K562 (cell line): Measurements from ENCODE around the gene GNAT1. TPM values are rescaled to one million over a fixed set of nuclear protein-coding genes. Genes with fewer than 3 reads are reported as not detected.

Experiments
- ATAC-seq: fragments of 200-7000 bp; cut with Tn5 transposase; 3 replicates; pipeline ENCODE4 v1.9.1; 2020; ENCODE audit warnings: moderate library complexity
- BruUV-seq: library from RNA; stranded (reverse); fragments of 400-500 nt; replicated peaks from 2 replicates; lab custom pipeline; 2021; lab: Mats Ljungman, UMichigan
- CTCF ChIA-PET: fragments of 300-600 bp; formaldehyde crosslinking; extraction: SDS; loops from one replicate; lab custom pipeline; 2021; ENCODE audit warnings: low intra/inter-chr PET ratio; lab: Yijun Ruan, JAX
- POLR2A ChIA-PET: fragments of 300-600, 350-650 bp; sonication (Branson Sonifier 250); formaldehyde crosslinking; extraction: SDS; loops from one replicate; lab custom pipeline; 2021; ENCODE audit warnings: antibody characterized with exemption, inconsistent platforms; lab: Yijun Ruan, JAX
- DNase-seq, 4 experiments: peaks; one replicate each; pipeline versions ENCODE4 v3.0.0 to v3.0.0-alpha.2; 2011 to 2018; ENCODE audit warnings: low spot score in 3 of 4, mixed read lengths in 3 of 4; ENCODE audit errors: extremely low read depth in 1 of 4
- FAIRE-seq: peaks from 2 replicates; lab custom pipeline; 2011; peaks lifted over from hg19 to GRCh38; lab: Jason Lieb, UNC
- H2AFZ ChIP-seq: 2 replicates; pipeline ENCODE4 v1.6.0; 2011; ENCODE audit warnings: low read depth, low read length, control low read depth, inconsistent platforms
- H3K27ac ChIP-seq: fragments of 200-600 bp; 3 replicates; pipeline ENCODE4 v1.8.0; 2011; ENCODE audit warnings: low read depth, mild to moderate bottlenecking, control low read depth, inconsistent platforms, low read length, moderate library complexity, mixed read lengths; ENCODE audit errors: extremely low read depth
- H3K27me3 ChIP-seq, 2 experiments: fragments of 300-600 bp in 1 of 2; 2 replicates in 1 of 2; 3 replicates in 1 of 2; pipeline versions ENCODE4 v1.6.0 to v1.8.0; 2011; ENCODE audit warnings: inconsistent platforms in 2 of 2, low read length in 2 of 2, mild to moderate bottlenecking in 1 of 2, mixed read lengths in 1 of 2, moderate library complexity in 1 of 2; ENCODE audit not compliant: control insufficient read depth in 2 of 2, insufficient read depth in 2 of 2
- H3K36me3 ChIP-seq: fragments of 300-600 bp; 3 replicates; pipeline ENCODE4 v1.8.0; 2011; ENCODE audit warnings: mild to moderate bottlenecking, low read length, inconsistent platforms; ENCODE audit not compliant: control insufficient read depth, insufficient read depth
- H3K4me1 ChIP-seq, 2 experiments: fragments of 200-600 bp in 1 of 2; replicated peaks in 1 of 2; 2 replicates in 1 of 2; 3 replicates in 1 of 2; pipeline versions ENCODE4 v1.5.1 to v1.8.0; 2011; ENCODE audit warnings: inconsistent platforms in 2 of 2, low read length in 2 of 2, mild to moderate bottlenecking in 1 of 2, mixed read lengths in 1 of 2, moderate library complexity in 1 of 2; ENCODE audit not compliant: control insufficient read depth in 2 of 2, insufficient read depth in 2 of 2
- H3K4me2 ChIP-seq: 2 replicates; pipeline ENCODE4 v1.6.1; 2011; ENCODE audit warnings: low read length, control low read depth, inconsistent platforms, mixed read lengths; ENCODE audit not compliant: insufficient read depth
- H3K4me3 ChIP-seq: fragments of 200-600 bp; sonication (generic), shearing (Covaris generic); 2 replicates; pipeline ENCODE4 v1.5.1; 2016; ENCODE audit warnings: control low read depth, inconsistent platforms
- H3K79me2 ChIP-seq: fragments of 200-600 bp; 3 replicates; pipeline ENCODE4 v1.8.0; 2011; ENCODE audit warnings: low read length, inconsistent platforms; ENCODE audit not compliant: control insufficient read depth, insufficient read depth
- H3K9ac ChIP-seq, 2 experiments: 2 replicates each; pipeline versions ENCODE4 v1.6.0 to v1.6.1; 2011; ENCODE audit warnings: low read depth in 2 of 2, low read length in 2 of 2, control low read depth in 1 of 2, inconsistent platforms in 1 of 2, mild to moderate bottlenecking in 1 of 2, mixed read lengths in 1 of 2; ENCODE audit not compliant: insufficient read depth in 1 of 2
- H3K9me1 ChIP-seq: one replicate; pipeline ENCODE4 v1.6.0; 2011; ENCODE audit warnings: inconsistent platforms, mild to moderate bottlenecking, low read length, moderate library complexity; ENCODE audit not compliant: control insufficient read depth, insufficient read depth
- H3K9me3 ChIP-seq: replicated peaks from 2 replicates; pipeline ENCODE4 v1.5.1; 2011; ENCODE audit warnings: low read depth, low read length, inconsistent platforms; ENCODE audit not compliant: control insufficient read depth, insufficient read depth
- H4K20me1 ChIP-seq: replicated peaks from 2 replicates; pipeline ENCODE4 v1.6.1; 2011; ENCODE audit warnings: low read length, inconsistent platforms, mixed read lengths; ENCODE audit not compliant: control insufficient read depth, insufficient read depth
- CBFA2T3 ChIP-seq: fragments of 450-650 bp; IDR thresholded peaks from 2 replicates; pipeline ENCODE4 v1.6.1; 2017
- CREB1 ChIP-seq, 2 experiments: sonication (generic) in 1 of 2; formaldehyde crosslinking in 1 of 2; IDR thresholded peaks; 2 replicates each; pipeline versions ENCODE4 v1.6.1 to v1.8.0; 2012 to 2022; ENCODE audit warnings: inconsistent platforms in 1 of 2, mild to moderate bottlenecking in 1 of 2, missing genetic modification reagents in 1 of 2, moderate library complexity in 1 of 2
- CXXC5 ChIP-seq: fragments of 250-450 bp; sonication (Bioruptor Pico); IDR thresholded peaks from 2 replicates; pipeline ENCODE4 v1.8.0; 2022; ENCODE audit warnings: inconsistent platforms, mild to moderate bottlenecking, moderate library complexity
- DMBX1 ChIP-seq: fragments of 250-450 bp; sonication (Bioruptor Pico); IDR thresholded peaks from 2 replicates; pipeline ENCODE4 v1.8.0; 2022; ENCODE audit warnings: inconsistent platforms, mild to moderate bottlenecking, moderate library complexity, borderline replicate concordance
- ID3 ChIP-seq, 2 experiments: fragments of 250-450 bp in 1 of 2; fragments of 450-650 bp in 1 of 2; sonication (Bioruptor Pico) in 1 of 2; IDR thresholded peaks; 2 replicates each; pipeline versions ENCODE4 v1.6.1 to v1.8.0; 2016 to 2021; ENCODE audit warnings: mild to moderate bottlenecking in 2 of 2, moderate library complexity in 2 of 2, missing compliant biosample characterization in 1 of 2, missing genetic modification characterization in 1 of 2
- RBBP5 ChIP-seq: fragments of 200-600 bp; sonication (generic); IDR thresholded peaks from 2 replicates; pipeline ENCODE4 v1.6.1; 2012; ENCODE audit warnings: borderline replicate concordance, mild to moderate bottlenecking, low read length, control low read depth, inconsistent platforms; ENCODE audit not compliant: insufficient read depth, poor library complexity, severe bottlenecking
- TAL1 ChIP-seq: fragments of 450-650 bp; IDR thresholded peaks from 2 replicates; pipeline ENCODE4 v1.6.1; 2016; ENCODE audit warnings: mild to moderate bottlenecking
- TCF3 ChIP-seq: sonication (generic); formaldehyde crosslinking; IDR thresholded peaks from 2 replicates; pipeline ENCODE4 v1.4.0; 2020; ENCODE audit warnings: mild to moderate bottlenecking, missing genetic modification reagents
- TFAM ChIP-seq: fragments of 250-450 bp; sonication (Bioruptor Pico); conservative IDR thresholded peaks from 2 replicates; pipeline ENCODE4 v1.5.0; 2021; ENCODE audit warnings: mild to moderate bottlenecking, moderate library complexity
- XRCC4 ChIP-seq: IDR thresholded peaks from one replicate; pipeline ENCODE4 v1.6.1; 2011; ENCODE audit not compliant: insufficient read depth, insufficient read length; ENCODE audit errors: extremely low read depth
- ZKSCAN3 ChIP-seq: fragments of 250-450 bp; sonication (Bioruptor Pico); IDR thresholded peaks from 2 replicates; pipeline ENCODE4 v1.4.0; 2020
- ZNF507 ChIP-seq: conservative IDR thresholded peaks from 2 replicates; pipeline ENCODE4 v1.6.1; 2017; ENCODE audit warnings: missing genetic modification characterization, missing compliant biosample characterization
- WGBS: fragments of 100-300 bp; shearing (Covaris generic); methylation state at CpG from one replicate; pipeline ENCODE4 v1.1.6; 2016; ENCODE audit warnings: low coverage, mixed read lengths; ENCODE audit not compliant: insufficient coverage; ENCODE audit errors: missing lambda C conversion rate; 5-methylcytosine and 5-hydroxymethylcytosine counted together
- in situ Hi-C: fragments of 300-500 bp; cut with MboI; formaldehyde crosslinking; loops from 4 replicates; pipeline ENCODE4 v1.15.0; 2018; ENCODE audit warnings: inconsistent platforms, mixed read lengths
- intact Hi-C: fragments of 100-400 bp; cut with micrococcal nuclease; formaldehyde crosslinking; loops from 2 replicates; pipeline ENCODE4 v1.14.2; 2022
- polyA plus RNA-seq, 8 experiments: library from polyadenylated mRNA; depleted of rRNA in 4 of 8; stranded (reverse) in 5 of 8; unstranded in 3 of 8; fragments of >200 nt; fragmentation: Nextera tagmentation in 2 of 8; fragmentation: Illumina TruSeq in 1 of 8; extraction: Ambion mirVana in 2 of 8; extraction: Trizol in 1 of 8; gene quantifications; 2 replicates each; pipeline versions ENCODE4 v1.2.1 to v1.2.3, GENCODE V29; 2011 to 2014; ENCODE audit warnings: inconsistent platforms in 1 of 8, missing spikeins in 1 of 8
- total RNA-seq, 7 experiments: library from RNA; depleted of rRNA in 6 of 7; stranded (reverse); fragments of >200 nt in 6 of 7; fragmentation: Illumina TruSeq in 2 of 7; extraction: Trizol in 2 of 7; gene quantifications; 2 replicates each; pipeline versions ENCODE4 v1.2.1 to v1.2.3, GENCODE V29; 2011 to 2021; ENCODE audit warnings: low replicate concordance in 1 of 7

The GNAT1 gene
- total and polyA plus RNA-seq, 9 of the 15 experiments (the other 6 are each of a cell fraction or from before 2014, with no cell fraction given): not detected

- Histone ChIP-seq H3K4me2 (no peak overlapping the region), H4K20me1 (no peaks in the 10 kb centered on the region; the same call in 1 of the 2 replicates), H3K36me3 (no peaks in the 10 kb centered on the region), H3K79me2 (no peaks in the 10 kb centered on the region; the same call in 2 of the 3 replicates), H2AFZ (no peak overlapping the region), H3K9me1 (no peaks in the 10 kb centered on the region), H3K4me3 (no peak overlapping the region), H3K4me1 (peaks cover 9 to 58% of the 10 kb centered on the region in 2 experiments; a peak in 4 of 5 replicates), H3K9ac (peak overlapping the region in 1 of 2 experiments; percentile 19; a peak in 1 of 4 replicates), H3K9me3 (no peaks in the 10 kb centered on the region), H3K27me3 (no peaks in the 10 kb centered on the region), H3K27ac (no peak overlapping the region)
- 39% methylated on average over 12 of the region's 12 CpGs for WGBS
- in situ Hi-C loops: no loop called here
- FAIRE-seq (peak; percentile 11), ATAC-seq (peak; percentile 15), DNase-seq (peak; percentile 29 to 55 (median 42))
- intact Hi-C loops: no loop called here
- CTCF ChIA-PET: no interaction called here
- BruUV-seq: no TSS peak
- POLR2A ChIA-PET: interaction anchor here (0.6 to 0.7 kb wide), 2 partner anchors 22 to 79 kb away, joined by 3 read pairs; no protein-coding TSS in a partner anchor
- TF ChIP-seq TAL1: peak; percentile 30; the same call in 1 of the 2 replicates
- TF ChIP-seq ZNF507 (tag): no peak
- no peak for TF ChIP-seq ZKSCAN3
- TF ChIP-seq CXXC5 (CRISPR knock-in tag): 0 out of 2 replicates have a peak, but pooled peaks have one; percentile 14
- no peak for TF ChIP-seq ID3 (CRISPR knock-in tag; IDR thresholded peaks at IDR 0.05)
- TF ChIP-seq ID3 (tag; IDR thresholded peaks at IDR 0.05): 0 out of 2 replicates have a peak, but pooled peaks have one; percentile 14
- peak; percentile 73 for TF ChIP-seq TCF3 (CRISPR knock-in tag)
- TF ChIP-seq CREB1 (IDR thresholded peaks at IDR 0.05): no peak
- TF ChIP-seq CREB1 (CRISPR knock-in tag; IDR thresholded peaks at IDR 0.05): 0 out of 2 replicates have a peak, but pooled peaks have one; percentile 15
- no peak for TF ChIP-seq XRCC4
- peak; percentile 32; the same call in 1 of the 2 replicates for TF ChIP-seq DMBX1 (CRISPR knock-in tag)
- peak; percentile 62 for TF ChIP-seq CBFA2T3
- peak; percentile 0 for TF ChIP-seq RBBP5
- no peak for TF ChIP-seq TFAM (CRISPR knock-in tag)
These were observed 33.4 kb upstream of the GNAT1 start for GRCh38 chr3:50157827-50158529.
